ENCODE measurements around the gene CCDC148.

Gene CCDC148

DNA sequence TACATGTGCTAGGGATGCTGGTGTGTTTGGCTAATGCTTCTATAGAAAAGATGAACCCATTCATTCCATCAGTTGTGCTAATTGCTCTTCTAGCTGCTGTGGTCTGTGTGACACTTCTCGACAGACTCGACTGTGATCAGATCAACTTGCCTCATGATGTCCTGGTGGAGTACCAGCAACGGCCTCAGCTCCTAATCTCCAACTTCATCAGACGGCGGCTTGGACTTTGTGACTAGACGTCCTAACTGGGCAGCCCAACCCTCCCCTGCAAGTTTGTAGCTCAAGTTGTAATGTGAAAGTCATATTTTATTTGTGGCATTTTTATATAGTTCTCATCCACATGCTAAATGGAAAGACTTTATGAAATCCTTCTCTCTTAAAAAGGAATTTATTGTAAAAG, 321.9 kb downstream of the CCDC148 start:
- Histone ChIP-seq H3K36me3 (ENCODE audit: low read depth) (no peaks in the 10 kb centered on the region), H3K4me1 (ENCODE audit: insufficient read depth, poor library complexity, severe bottlenecking) (no peaks in the 10 kb centered on the region), H3K27ac (ENCODE audit: poor library complexity, severe bottlenecking) (no peak overlapping the region), H3K4me3 (ENCODE audit: severe bottlenecking) (no peak overlapping the region), H3K9me3 (ENCODE audit: severe bottlenecking) (no peaks in the 10 kb centered on the region), H3K27me3 (ENCODE audit: insufficient read depth, poor library complexity, severe bottlenecking) (peaks cover 6% of the 10 kb centered on the region)
- TF ChIP-seq, protein P1, sequence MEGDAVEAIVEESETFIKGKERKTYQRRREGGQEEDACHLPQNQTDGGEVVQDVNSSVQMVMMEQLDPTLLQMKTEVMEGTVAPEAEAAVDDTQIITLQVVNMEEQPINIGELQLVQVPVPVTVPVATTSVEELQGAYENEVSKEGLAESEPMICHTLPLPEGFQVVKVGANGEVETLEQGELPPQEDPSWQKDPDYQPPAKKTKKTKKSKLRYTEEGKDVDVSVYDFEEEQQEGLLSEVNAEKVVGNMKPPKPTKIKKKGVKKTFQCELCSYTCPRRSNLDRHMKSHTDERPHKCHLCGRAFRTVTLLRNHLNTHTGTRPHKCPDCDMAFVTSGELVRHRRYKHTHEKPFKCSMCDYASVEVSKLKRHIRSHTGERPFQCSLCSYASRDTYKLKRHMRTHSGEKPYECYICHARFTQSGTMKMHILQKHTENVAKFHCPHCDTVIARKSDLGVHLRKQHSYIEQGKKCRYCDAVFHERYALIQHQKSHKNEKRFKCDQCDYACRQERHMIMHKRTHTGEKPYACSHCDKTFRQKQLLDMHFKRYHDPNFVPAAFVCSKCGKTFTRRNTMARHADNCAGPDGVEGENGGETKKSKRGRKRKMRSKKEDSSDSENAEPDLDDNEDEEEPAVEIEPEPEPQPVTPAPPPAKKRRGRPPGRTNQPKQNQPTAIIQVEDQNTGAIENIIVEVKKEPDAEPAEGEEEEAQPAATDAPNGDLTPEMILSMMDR (IDR thresholded peaks at IDR 0.05; ENCODE audit: poor library complexity, severe bottlenecking), result no peak
- DNase-seq (ENCODE audit: low spot score), result no peak
- ATAC-seq (ENCODE audit: low read depth), result no peak

DNA sequence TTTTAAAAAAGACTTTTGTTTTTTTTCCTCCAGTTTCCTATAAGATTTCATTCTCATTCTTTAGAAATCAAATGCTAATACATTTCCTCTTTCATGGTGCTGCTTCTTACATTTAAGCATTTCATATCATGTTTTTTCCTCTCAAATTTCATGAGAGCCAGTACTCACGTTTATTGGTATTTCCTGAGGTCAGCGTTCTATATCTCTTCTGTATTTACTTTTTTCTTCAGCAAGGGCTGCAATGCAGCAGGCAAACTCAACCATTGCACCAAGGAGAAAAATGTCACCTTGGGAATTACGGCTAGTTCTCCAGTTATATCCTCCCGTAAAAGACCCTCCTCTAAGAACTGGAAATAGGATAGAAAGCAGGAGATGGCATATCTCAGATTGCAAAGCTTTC, 322.5 kb downstream of the CCDC148 start:
- TF ChIP-seq, protein P1 (IDR thresholded peaks at IDR 0.05; ENCODE audit: poor library complexity, severe bottlenecking), result no peak
- H3K4me3 ChIP-seq (ENCODE audit: severe bottlenecking), result no peak overlapping the region
- no peaks in the 10 kb centered on the region for H3K36me3 ChIP-seq (ENCODE audit: low read depth)
- no peaks in the 10 kb centered on the region for H3K4me1 ChIP-seq (ENCODE audit: insufficient read depth, poor library complexity, severe bottlenecking)
- H3K27me3 ChIP-seq (ENCODE audit: insufficient read depth, poor library complexity, severe bottlenecking), result peaks cover 6% of the 10 kb centered on the region
- H3K27ac ChIP-seq (ENCODE audit: poor library complexity, severe bottlenecking), result no peak overlapping the region
- no peaks in the 10 kb centered on the region for H3K9me3 ChIP-seq (ENCODE audit: severe bottlenecking)
- ATAC-seq (ENCODE audit: low read depth) (no peak), DNase-seq (ENCODE audit: low spot score) (no peak)

DNA sequence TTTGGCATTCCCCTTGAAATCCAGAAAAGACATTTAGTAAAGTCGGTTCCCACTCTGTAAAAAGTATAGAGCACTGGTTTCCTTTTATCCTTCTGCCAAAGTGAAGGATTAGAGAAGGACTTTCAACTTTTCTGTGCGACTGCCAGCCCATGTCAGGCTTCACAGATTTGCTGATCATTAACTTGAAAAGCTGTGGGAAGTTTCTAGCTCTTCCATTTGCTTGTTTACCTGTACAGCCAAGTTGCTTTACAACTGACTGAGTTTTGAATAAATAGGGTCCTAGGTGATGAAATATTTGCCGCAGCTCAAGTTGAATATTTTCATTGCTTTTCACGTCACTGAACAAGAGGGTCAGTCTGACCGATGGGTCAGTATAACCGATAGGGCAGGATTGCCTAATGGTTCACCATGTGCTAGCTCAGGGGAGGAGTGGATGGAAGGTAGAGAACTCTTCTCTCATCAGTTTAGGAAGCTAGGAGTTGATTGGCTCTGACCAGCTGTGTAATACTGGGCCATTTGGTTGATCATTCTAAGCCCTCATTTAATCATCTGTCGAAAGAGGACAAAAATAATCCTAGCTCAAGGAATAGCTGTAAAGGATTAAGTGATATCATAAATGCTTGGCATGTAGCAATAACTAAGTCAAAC, 324.5 kb downstream of the CCDC148 start:
- ATAC-seq (ENCODE audit: low read depth) (no peak), DNase-seq (ENCODE audit: low spot score) (no peak)
- Histone ChIP-seq H3K27me3 (ENCODE audit: insufficient read depth, poor library complexity, severe bottlenecking) (peaks cover 6% of the 10 kb centered on the region), H3K4me1 (ENCODE audit: insufficient read depth, poor library complexity, severe bottlenecking) (no peaks in the 10 kb centered on the region), H3K27ac (ENCODE audit: poor library complexity, severe bottlenecking) (no peak overlapping the region), H3K9me3 (ENCODE audit: severe bottlenecking) (no peaks in the 10 kb centered on the region), H3K36me3 (ENCODE audit: low read depth) (no peaks in the 10 kb centered on the region), H3K4me3 (ENCODE audit: severe bottlenecking) (no peak overlapping the region)
- TF ChIP-seq, protein P1 (IDR thresholded peaks at IDR 0.05; ENCODE audit: poor library complexity, severe bottlenecking), result no peak

DNA sequence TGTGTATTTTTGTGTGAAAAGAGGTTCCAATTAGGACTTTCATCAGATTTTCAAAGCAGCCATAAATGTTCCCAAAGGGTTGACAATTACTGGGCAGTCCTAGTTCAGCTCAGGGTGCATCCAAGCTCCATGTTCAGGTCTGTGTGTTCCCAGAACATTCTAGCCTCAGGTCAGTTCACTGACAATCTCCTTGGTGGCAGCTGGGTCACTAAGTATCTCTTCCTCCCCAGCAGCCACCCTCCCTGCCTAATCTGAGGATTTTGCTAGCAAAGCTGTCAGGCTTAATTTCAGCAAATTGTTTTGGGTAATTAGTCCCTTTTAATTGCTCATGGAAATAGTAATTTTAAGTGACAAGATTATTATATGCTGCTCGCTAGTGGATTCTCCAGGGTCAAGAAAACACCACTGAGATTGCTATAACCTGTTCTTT, 325.1 kb downstream of the CCDC148 start:
- Histone ChIP-seq H3K4me1 (ENCODE audit: insufficient read depth, poor library complexity, severe bottlenecking) (no peaks in the 10 kb centered on the region), H3K27me3 (ENCODE audit: insufficient read depth, poor library complexity, severe bottlenecking) (peaks cover 6% of the 10 kb centered on the region), H3K9me3 (ENCODE audit: severe bottlenecking) (no peaks in the 10 kb centered on the region), H3K4me3 (ENCODE audit: severe bottlenecking) (no peak overlapping the region), H3K27ac (ENCODE audit: poor library complexity, severe bottlenecking) (no peak overlapping the region), H3K36me3 (ENCODE audit: low read depth) (no peaks in the 10 kb centered on the region)
- TF ChIP-seq, protein P1 (IDR thresholded peaks at IDR 0.05; ENCODE audit: poor library complexity, severe bottlenecking), result no peak
- ATAC-seq (ENCODE audit: low read depth) (no peak), DNase-seq (ENCODE audit: low spot score) (no peak)

DNA sequence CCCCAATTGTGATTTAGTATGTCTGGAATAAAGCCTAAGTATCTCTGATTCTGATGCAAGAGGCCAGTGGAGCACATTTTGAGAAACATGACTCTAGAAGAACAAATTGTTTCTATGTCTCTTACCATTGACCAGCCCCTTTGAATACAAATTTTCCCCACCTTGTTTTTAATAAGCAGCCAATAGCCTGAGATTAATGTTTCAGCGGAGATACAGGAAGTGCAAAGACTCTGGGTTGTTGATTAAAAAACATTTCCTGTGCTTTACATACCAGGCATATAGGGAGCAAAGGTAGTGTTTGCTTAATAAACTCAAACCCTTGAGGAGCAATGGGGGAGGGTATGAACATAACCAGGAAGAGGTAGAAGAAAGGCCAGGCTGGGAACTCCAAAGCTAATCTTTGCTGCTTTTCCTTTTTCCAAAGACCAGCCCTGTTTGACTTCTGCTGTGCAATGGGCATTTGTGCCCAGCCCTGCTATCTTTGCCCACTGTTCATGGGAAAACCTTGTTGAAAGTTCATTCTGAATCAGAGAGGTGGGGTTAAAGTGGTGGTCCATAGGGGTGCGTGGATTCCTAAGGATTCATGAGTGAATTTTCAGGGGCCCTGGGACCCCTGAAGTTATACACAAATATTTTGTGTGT, 325.6 kb downstream of the CCDC148 start:
- TF ChIP-seq, protein P1 (IDR thresholded peaks at IDR 0.05; ENCODE audit: poor library complexity, severe bottlenecking), result no peak
- ATAC-seq (ENCODE audit: low read depth) (no peak), DNase-seq (ENCODE audit: low spot score) (no peak)
- no peak overlapping the region for H3K27ac ChIP-seq (ENCODE audit: poor library complexity, severe bottlenecking)
- no peaks in the 10 kb centered on the region for H3K9me3 ChIP-seq (ENCODE audit: severe bottlenecking)
- H3K4me1 ChIP-seq (ENCODE audit: insufficient read depth, poor library complexity, severe bottlenecking), result no peaks in the 10 kb centered on the region
- H3K36me3 ChIP-seq (ENCODE audit: low read depth), result no peaks in the 10 kb centered on the region
- H3K4me3 ChIP-seq (ENCODE audit: severe bottlenecking), result no peak overlapping the region
- H3K27me3 ChIP-seq (ENCODE audit: insufficient read depth, poor library complexity, severe bottlenecking), result peaks cover 6% of the 10 kb centered on the region
